GM19324 (cell line): ENCODE results near the gene PTPRD.

Experiments
- ATAC-seq: cut with Tn5 transposase; IDR thresholded peaks from one replicate; pipeline ENCODE4 v1.9.1; 2021; ENCODE audit warnings: mild to moderate bottlenecking, moderate library complexity; ENCODE audit not compliant: unreplicated experiment, low FRiP score

Gene PTPRD

GRCh38 chr9:8539681-8540197 is 2073.1 kb downstream of the PTPRD start:
- no peak for ATAC-seq

GRCh38 chr9:8536845-8537244 is 2076.0 kb downstream of the PTPRD start:
- no peak for ATAC-seq

- ATAC-seq, result no peak
Observed at GRCh38 chr9:8534828-8535227, 2078.0 kb downstream of the PTPRD start.

GRCh38 chr9:8533681-8534080 is 2079.1 kb downstream of the PTPRD start:
- ATAC-seq, result no peak

- ATAC-seq, result no peak
Observed at GRCh38 chr9:8531826-8532415, 2080.9 kb downstream of the PTPRD start.

- no peak for ATAC-seq
Observed at GRCh38 chr9:8521112-8521511, 2091.7 kb downstream of the PTPRD start.

- ATAC-seq, result no peak
Observed at GRCh38 chr9:8515748-8516147, 2097.1 kb downstream of the PTPRD start.

- no peak for ATAC-seq
Observed at GRCh38 chr9:8514760-8515159, 2098.0 kb downstream of the PTPRD start.

GRCh38 chr9:8508671-8509290 is 2104.0 kb downstream of the PTPRD start:
- no peak for ATAC-seq

- ATAC-seq, result no peak
Observed at GRCh38 chr9:8494571-8494970, 2118.2 kb downstream of the PTPRD start.

- no peak for ATAC-seq
Observed at GRCh38 chr9:8492679-8493078, 2120.1 kb downstream of the PTPRD start.

GRCh38 chr9:8492024-8492423 is 2120.8 kb downstream of the PTPRD start:
- ATAC-seq, result no peak

- ATAC-seq, result no peak
Observed at GRCh38 chr9:8491563-8491962, 2121.2 kb downstream of the PTPRD start.

GRCh38 chr9:8489835-8490234 is 2123.0 kb downstream of the PTPRD start:
- no peak for ATAC-seq

- ATAC-seq, result no peak
Observed at GRCh38 chr9:8486095-8486494, 2126.7 kb downstream of the PTPRD start.

- ATAC-seq, result no peak
Observed at GRCh38 chr9:8484597-8485191, 2128.1 kb downstream of the PTPRD start.

GRCh38 chr9:8477450-8477849 is 2135.4 kb downstream of the PTPRD start:
- ATAC-seq, result no peak

GRCh38 chr9:8474937-8475336 is 2137.9 kb downstream of the PTPRD start:
- ATAC-seq, result no peak

- no peak for ATAC-seq
Observed at GRCh38 chr9:8473244-8474020, 2139.4 kb downstream of the PTPRD start.

- no peak for ATAC-seq
Observed at GRCh38 chr9:8468045-8468637, 2144.7 kb downstream of the PTPRD start.

- ATAC-seq, result no peak
Observed at GRCh38 chr9:8457816-8458215, 2155.0 kb downstream of the PTPRD start.
